Superior temporal gyrus (tissue), 1 donor: ENCODE data around the gene OPHN1.
"Not testable (repeated sequence)": the region's sequence is repeated elsewhere in the genome, so short reads cannot be mapped to it uniquely, and the experiment has no call there.

Source experiments
- DNase-seq: peaks from one replicate; pipeline ENCODE4 v3.0.0-alpha.2; 2016; ENCODE audit errors: extremely low spot score

Gene OPHN1

DNA sequence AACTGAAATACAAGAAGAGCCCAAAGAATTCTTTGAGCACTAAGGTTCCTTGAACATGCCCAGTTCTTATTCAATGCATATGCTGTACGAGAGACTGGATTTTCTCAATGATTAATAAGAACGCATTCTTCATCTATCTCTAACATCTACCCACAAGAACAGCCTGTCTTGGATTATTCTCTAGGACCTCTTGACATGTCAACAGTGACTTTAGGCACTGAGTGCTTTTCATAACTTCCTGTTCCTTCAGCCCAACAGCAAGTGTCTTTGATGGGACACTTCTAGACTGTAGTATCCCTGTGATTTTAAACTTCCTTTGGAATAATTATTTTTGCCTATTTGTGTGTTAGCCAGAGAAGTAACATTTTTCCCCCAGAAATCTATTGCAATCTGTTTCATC is 69.3 kb downstream of the OPHN1 start:
- DNase-seq = no peak

DNA sequence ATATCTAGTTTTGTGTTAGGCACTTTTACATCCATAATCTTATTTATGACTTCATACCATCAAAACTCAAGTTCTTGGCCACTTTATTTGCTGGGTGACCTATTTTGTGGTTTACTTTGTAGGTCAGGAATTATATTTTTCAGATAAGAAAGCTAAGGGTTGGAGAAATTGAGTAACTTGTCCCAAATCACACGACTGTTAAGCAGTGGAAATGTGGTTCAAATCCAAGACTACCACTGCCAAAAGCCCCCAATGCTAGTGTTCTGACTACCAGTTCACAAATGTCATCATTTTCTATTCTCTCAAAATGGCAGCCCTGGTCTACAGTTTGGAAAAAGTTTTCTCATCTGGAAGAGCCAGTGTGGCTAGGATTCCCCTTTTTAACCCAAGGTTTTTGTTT is 74.6 kb downstream of the OPHN1 start:
- DNase-seq = no peak

DNA sequence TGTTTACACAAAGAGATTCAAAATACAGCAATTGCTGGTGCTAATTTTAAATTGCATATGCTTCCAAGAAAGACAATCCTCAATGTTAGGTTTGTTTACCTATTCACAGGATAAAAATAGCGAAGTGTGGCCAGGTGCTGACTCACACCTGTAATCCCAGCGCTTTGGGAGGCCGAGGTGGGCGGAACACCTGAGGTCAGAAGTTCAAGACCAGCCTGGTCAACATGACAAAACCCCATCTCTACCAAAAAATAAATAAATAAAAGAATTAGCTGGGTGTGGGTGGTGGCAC is 77.7 kb downstream of the OPHN1 start:
- DNase-seq = no peak

DNA sequence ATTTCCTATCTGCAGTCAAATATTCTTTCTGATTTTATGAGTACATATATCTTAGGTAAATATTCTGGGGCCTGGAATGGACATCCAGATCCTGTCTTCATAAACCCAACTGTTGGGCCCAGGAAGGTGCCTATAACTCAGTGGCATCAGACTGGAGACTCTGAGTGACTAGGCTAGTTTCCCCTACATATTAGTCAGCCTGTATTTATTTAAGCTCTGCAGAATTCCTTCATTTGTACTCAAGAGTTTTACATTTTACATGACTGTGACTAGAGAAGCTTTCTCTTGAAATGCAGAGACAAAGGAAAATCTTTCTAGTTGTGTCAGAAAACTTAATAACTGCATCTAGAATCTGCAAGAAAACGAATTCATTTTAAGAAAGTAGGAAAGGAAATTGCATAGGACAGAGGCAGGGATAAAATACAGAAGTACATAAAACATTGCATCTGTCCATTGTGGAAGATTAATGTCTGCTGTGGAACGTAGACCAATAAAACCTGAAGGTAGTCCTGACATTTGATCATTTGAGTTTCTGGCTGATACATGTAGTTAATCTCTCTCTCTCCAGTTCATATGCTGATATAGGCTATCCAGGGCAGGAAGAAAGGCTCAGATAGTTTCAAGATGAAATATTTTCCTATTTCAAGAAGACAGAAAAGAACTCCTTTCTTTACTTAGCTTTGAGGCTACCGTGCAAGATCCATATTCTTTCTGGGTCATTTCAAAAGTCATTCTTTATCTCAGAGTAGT is 78.2 kb downstream of the OPHN1 start:
- DNase-seq = no peak

DNA sequence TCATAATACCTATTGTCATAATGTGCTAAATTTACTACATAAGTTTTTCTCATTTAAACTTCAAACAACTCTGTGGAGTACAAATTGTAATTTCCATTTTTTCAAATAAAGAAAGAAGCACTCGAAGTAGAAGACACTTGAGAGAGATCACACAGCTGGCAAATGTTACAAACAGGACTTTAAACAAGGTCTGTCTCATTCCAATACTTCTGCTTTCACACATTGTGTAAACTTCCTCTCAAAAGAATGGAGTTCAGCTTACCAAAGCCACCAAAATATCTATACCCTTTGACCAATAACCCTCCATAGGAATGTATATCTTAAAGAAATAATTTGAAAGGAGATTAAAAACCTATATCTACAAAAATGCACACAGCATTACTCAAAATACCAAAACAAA is 88.3 kb downstream of the OPHN1 start:
- DNase-seq = no peak

DNA sequence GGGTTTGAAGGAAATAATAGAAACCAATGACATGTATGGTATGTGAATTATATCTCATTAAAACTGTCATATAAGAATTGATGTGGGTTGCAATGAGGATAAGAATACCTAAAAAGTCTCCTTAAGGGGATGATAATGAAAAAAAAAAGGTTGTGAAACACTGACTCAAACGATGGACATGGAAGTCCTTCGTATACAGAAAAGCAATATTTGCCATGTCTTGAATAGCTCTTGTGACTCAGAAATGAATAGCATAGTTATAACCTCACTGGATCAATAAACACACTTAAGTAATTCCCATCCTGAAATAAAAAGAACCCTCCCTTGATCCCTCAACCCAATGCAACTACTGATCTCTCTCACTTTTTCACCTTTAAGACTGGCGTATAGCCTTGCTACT is 89.7 kb downstream of the OPHN1 start:
- no peak for DNase-seq

DNA sequence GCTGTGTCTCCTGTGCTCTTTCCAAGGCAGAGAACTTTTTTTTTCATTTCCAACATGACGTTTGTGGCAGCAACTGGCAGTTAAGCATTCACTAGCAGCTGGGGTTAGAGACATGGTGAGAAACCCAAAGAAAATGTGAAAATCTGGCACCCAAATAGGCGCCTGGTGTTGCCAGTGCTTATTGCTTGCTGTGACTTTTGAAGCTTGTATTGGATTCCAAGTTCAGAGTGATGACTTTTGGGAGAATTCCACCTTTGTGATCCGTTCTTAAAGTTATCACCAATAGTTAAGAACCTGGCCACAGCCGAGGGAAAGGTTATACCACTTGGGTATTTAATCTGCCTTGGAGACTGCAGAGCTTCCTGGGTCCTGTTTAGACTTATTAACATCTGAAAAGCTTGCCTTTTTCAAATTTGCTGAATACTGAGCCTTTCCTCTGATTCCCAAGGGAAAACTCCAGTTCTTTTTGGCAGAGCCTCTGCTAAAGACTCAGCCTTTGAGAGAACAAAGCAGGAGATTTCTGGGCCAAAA is 101.0 kb downstream of the OPHN1 start:
- DNase-seq = peak; percentile 16

DNA sequence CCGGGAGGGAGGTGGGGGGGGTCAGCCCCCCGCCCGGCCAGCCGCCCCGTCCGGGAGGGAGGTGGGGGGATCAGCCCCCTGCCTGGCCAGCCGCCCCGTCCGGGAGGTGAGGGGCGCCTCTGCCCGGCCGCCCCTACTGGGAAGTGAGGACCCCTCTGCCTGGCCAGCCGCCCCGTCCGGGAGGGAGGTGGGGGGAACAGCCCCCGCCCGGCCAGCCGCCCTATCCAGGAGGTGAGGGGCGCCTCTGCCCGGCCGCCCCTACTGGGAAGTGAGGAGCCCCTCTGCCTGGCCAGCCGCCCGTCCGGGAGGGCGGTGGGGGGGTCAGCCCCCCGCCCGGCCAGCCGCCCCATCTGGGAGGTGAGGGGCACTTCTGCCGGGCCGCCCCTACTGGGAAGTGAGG is 106.5 kb downstream of the OPHN1 start:
- DNase-seq = not testable (repeated sequence)

DNA sequence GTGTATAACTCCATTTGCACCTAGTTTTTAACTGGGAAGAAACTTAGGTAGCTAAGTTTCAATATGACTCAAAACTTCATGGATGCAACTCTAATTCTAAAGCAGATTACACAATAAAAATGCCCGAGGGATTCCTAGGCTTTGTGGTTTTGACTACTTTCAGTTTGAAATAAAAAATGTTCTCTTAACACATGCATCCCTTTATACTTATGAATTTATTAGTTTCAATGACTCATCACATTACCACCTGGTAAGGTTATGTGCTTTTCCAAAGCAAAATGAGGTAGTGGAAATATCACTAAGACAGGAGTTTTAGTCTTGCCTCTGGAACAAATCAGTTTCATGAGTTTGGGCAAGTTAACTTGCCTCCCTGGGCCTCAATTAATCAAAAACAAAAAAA is 125.5 kb downstream of the OPHN1 start:
- DNase-seq = no peak

DNA sequence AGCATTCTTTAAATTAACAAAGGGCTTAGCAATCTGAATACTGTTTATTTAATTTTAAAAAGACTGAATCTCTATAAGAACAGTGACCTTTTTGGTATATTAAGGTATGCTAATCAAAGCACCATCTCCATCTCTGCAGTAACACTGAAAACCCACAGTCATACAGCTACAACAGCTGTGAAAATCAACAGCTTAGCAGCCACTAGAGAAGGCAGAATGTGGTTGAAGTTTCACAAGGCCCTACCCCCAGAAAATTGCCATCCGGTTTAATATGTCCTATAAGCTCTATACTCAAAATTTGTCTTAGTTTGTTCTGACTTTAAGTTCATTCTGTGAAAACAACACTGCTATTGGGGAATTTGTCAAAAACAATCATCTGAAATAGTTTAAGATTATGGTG is 128.7 kb downstream of the OPHN1 start:
- DNase-seq = no peak

DNA sequence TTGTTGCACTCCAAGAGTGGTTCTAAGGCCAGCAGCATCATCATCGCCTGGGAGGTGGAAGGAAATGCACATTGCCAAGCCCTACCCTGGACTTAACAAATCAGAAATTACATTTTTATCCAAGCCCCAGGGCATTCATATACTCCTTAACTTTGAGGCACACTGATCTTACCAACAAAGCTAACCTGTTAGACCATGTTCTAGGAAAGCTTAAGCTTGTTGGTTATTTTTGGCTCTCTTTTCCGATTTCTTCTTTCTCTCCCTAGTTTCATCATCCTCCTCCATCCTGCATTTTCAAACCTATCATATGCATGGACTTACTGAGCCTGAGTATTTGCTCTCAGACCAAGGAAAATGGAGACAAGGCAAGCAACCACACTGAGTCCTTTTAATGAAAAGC is 133.4 kb downstream of the OPHN1 start:
- no peak for DNase-seq

DNA sequence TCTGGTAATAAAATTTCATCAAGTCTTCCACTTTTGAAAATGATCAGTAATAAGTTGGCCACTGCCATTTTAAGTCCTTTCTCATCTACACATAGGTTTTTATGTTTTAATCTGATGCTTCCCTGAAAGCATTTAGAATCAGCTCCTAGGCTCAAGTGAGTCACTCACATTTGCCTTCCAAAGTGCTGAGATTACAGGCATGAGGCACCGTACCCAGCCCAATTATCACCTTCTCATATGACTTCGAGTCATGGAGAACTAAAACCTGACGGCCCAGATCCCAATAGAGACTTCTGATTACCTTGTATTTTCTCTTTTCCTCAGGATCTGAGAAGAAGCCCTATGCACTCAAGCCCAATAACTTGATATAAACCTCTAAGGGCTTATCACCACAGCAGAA is 140.8 kb downstream of the OPHN1 start:
- DNase-seq = no peak

DNA sequence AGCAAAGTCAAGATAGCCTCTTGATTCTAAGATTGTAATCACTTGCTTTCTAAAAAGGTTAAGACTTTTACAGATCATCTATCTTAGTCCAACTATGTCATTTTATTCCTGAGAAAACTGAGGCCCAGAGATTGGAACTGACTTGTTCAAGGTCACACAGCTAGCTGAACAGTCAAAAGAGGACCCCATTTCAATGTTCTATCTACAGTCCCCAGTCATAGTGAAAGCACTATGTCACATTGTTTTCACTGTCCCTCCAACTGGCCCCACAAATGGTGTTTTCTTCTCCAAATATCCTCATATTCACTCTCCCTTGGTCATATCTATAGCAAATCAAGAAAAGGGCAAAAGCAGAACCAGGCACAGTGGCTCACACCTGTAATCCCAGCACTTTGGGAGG is 145.2 kb downstream of the OPHN1 start:
- DNase-seq = no peak

DNA sequence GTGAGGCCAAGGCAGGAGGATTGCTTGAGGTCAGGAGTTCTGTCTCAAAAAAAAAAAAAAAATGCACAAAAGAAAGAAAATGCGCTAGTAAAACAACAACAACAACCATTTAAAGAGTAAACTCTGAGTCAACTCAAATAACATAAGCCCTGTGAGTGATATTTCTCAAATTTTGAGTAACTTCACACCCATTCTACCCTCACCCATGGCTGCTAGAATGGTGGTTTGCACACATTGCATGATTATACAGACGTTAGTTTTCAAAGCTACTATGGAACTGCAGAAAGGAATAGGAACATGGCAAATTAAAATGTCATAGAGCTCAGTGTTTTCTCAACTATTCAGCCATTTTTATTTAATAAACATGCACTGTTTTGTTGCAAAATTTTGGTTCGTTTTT is 145.9 kb downstream of the OPHN1 start:
- no peak for DNase-seq

DNA sequence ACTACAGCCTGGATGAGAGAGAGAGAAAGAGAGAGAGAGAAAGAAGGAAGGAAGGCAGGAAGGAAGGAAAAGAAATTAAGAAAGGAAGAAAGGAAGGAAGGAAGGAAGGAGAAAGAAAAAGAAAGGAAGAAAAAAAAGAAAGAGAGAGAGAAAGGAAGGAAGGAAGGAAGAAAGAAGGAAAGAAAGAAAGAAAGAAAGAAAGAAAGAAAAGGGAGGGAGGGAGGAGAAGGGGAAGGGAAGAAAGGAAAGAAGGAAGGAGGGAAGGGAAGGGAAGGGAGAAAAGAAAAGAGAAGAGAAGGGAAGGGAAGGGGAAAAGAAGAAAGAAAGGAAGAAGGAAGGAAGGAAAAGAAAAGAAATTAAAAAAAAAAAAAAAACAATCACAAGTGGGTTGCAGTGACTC is 146.3 kb downstream of the OPHN1 start:
- DNase-seq = no peak

DNA sequence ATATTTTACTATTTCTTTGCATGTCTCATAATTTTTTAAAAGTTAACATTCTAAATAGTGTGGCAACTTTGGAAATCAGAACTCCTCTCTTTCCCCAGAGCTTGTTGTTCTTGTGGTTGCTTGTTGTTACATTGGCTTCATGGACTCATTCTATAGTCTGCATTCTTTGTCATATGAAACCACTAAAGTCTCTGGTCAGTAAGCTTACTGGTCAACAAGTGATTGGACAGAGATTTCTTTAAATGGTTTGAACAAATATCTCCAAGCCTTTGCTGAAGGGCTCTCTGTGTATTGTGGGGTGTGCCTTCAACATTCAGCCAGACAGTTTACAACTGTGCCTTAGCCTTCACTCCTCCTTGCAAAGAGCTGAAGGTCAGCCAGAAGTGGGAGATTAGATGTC is 147.2 kb downstream of the OPHN1 start:
- DNase-seq = no peak

DNA sequence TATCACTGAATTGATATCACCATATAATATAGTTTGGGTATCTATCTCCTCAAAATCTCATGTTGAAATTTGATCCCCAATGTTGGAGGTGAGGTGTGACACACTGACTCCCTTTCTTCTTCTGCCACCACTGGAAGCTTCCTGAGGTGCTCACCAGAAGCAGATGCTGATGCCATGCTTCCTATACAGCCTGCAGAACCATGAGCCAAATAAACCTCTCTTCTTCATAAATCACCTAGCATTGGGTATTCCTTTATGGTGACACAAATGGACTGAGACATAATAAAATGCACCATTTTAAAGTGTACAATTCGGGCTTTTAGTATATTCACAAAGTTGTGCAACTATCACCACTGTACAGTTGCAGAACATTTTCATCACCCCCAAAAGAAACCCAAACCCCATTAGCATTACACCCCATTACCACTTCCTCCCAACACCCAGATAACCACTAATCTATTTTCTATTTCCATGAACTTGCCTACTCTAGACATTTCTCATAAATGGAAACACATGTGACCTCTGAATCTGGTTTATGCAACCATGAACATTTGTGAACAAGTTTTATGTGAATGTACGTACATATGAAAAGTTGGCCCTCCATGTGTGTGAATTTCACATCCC is 148.9 kb downstream of the OPHN1 start:
- no peak for DNase-seq

DNA sequence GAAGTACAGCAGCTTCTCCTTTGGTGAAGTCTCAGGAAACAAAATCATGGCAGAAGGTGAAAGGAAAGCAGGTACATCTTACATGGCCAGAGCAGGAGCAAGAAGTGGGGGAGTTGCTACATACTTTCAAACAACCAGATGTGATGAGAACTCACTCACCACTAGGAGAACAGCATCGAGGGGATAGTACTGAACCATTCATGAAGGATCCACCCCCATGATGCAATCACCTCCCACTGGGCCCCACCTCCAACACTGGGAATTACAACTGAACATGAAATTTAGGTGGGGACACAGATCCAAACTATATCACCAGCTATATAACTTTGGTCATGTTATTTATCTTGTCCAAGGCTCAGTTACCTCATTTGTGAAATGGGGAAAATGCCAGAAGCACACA is 159.4 kb downstream of the OPHN1 start:
- no peak for DNase-seq

DNA sequence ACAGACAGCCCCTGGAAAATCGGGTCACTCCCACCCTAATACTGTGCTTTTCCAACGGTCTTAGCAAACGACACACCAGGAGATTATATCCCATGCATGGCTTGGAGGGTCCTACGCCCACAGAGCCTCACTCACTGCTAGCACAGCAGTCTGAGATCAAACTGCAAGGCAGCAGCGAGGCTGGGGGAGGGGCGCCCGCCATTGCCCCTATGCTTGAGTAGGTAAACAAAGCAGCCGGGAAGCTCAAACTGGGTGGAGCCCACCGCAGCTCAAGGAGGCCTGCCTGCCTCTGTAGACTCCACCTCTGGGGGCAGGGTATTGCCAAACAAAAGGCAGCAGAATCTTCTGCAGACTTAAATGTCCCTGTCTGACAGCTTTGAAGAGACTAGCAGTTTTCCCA is 168.5 kb downstream of the OPHN1 start:
- DNase-seq = not testable (repeated sequence)

DNA sequence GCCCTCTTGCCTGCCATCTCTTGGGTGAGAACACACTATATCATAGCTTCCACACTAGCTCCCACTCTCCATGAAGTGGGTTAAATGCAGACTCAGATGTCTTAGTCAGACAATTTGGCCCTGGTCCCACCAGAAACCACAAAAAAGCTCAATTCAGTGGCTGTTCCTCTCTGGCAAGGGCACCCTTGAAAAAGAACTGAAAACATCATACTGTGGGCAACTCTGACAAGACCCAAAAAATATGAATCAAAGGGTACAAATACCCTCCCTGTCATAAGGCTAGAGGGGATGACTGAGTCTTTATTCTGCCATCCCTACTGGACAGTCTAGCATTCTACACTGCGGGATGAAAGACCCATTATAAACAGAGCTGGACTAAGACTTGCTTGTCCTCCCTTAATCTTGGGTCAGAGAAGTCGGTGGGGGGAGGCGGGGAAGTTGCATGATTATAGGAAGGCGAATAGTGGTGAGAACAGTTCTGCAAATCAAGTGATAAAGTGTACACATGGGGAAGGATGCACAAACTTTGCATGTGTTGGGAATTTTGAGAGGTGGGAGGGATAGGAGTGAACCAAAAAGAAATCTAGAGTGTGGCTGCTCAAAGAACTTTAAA is 172.1 kb downstream of the OPHN1 start:
- DNase-seq = peak; percentile 51

DNA sequence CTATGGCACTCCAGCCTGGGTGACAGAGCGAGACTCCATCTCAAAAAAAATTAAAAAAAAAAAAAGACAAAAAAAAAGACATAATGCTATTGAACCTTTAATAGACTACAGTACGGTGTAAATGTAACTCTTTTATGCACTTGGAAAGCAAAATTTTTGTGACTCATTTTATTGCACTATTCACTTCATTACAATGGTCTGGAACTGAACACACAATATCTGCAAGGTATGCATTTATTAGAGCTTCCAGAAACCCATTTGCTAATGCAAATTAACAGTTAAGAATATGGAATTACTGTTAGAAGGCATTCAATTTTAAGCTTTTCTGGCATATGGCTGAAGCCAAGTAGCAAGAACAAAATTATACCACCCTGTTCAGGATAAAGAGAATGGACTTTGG is 176.3 kb downstream of the OPHN1 start:
- DNase-seq = no peak

DNA sequence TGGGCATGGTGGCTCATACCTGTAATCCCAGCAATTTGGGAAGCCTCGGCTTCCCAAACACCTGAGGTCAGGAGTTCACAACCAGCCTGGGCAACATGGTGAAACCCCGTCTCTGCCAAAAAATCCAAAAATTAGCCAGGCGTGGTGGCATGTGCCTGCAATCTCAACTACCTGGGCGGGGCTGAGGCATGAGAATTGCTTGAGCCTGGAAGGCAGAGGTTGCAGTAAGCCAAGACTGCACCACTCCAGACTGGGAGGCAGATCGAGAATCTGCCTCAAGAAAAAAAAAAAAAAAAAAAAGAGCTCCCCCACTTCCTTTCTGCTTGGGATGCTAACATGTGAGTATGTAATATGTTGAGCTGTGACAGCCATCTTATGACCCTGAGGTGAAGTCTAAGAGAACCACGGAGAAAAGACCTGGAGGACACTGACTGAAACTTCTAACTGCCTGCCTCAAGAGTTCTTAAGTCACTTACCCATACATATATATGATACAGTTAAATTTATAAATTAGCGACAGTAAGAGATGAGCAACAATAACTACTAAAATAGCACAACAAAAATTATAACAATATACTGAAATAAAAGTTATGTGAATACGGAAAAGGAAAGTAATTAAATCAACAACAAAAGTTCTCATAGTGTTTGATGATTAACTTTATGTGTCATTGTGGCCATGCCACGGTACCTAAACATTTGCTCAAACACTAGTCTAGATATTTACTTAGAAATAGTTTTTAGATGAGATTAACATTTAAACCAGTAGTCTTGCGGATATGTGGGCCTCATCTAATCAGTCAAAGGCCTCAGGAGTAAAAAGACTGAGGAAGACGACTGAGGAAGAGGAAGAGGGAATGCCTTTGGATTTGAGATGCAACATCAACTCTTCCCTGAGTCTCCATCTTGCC is 178.3 kb downstream of the OPHN1 start:
- no peak for DNase-seq
